IPS-18a (cell line): ENCODE results near the gene HPD.

Experiments
- H3K27ac ChIP-seq: one replicate; pipeline ENCODE4 v1.5.1; 2013; ENCODE audit warnings: low read length
- H3K27me3 ChIP-seq: one replicate; pipeline ENCODE4 v1.6.1; 2013; ENCODE audit warnings: mild to moderate bottlenecking, low read length; ENCODE audit not compliant: control insufficient read depth, insufficient read depth
- H3K36me3 ChIP-seq: one replicate; pipeline ENCODE4 v1.6.1; 2013; ENCODE audit warnings: low read depth, low read length; ENCODE audit not compliant: control insufficient read depth
- H3K4me1 ChIP-seq: one replicate; pipeline ENCODE4 v1.6.1; 2013; ENCODE audit warnings: low read depth, low read length; ENCODE audit not compliant: control insufficient read depth
- H3K4me3 ChIP-seq: one replicate; pipeline ENCODE4 v1.5.1; 2013; ENCODE audit warnings: low read length
- H3K9ac ChIP-seq: one replicate; pipeline ENCODE4 v1.6.1; 2013; ENCODE audit warnings: mild to moderate bottlenecking, low read length, moderate library complexity
- H3K9me3 ChIP-seq: one replicate; pipeline ENCODE4 v1.6.1; 2013; ENCODE audit warnings: low read depth, low read length; ENCODE audit not compliant: control insufficient read depth

HPD gene

DNA sequence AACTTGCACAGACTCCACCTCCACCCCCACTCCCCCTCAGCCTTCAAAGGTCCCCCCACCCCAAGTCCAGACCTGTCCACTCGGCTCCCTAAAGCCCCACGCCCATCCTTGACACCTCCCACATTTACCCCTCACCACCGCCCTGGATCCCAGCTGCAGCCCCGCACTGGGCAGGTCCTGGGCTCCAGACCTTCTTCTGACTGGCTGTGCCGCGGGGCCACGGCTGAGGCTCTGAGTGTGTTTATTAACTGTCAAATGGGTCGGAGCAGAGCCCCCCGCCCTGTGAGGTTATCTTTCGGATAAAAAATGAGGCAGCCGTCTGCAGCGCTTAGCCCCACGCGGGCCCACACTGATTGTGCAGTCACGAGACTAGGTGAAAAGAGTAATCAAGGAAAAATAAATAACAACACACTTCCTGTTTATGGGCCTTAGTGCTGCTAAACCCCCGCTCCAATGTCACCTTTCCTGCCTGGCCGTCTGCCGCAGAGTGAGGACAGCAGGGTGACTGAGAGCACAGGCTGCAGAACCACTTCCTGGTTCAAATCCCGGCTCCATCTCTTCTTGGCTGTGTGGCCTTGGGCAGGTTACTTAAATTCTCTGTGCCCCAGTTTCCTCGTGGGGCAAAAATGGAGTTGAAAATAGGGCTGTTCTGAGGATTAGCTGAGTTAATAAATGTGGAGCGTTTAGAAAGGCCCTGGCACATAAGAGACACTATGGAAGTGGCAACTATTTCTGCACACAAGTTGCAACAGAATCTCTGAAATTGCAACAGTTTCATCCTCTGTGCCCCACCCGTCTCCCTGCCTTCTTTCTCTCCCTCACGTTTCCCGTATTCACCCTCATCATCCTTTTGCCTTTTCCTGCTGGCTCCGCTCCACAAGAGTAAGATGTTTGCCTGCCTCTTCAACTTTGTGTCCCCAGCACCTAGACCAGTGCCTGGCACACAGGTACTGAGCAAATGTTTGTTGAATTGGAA lies 45.5 kb downstream of the HPD start:
- H3K9me3 ChIP-seq, result no peaks in the 10 kb centered on the region
- no peaks in the 10 kb centered on the region for H3K27me3 ChIP-seq
- no peak overlapping the region for H3K27ac ChIP-seq
- peaks cover 23% of the 10 kb centered on the region for H3K36me3 ChIP-seq
- H3K4me3 ChIP-seq, result peak overlapping the region; percentile 94
- H3K9ac ChIP-seq, result no peak overlapping the region
- peaks cover 8% of the 10 kb centered on the region for H3K4me1 ChIP-seq

- Histone ChIP-seq H3K9ac (peak overlapping the region; percentile 68), H3K36me3 (peaks cover 25% of the 10 kb centered on the region), H3K4me3 (peak overlapping the region; percentile 94), H3K9me3 (no peaks in the 10 kb centered on the region), H3K27me3 (no peaks in the 10 kb centered on the region), H3K27ac (peak overlapping the region; percentile 56), H3K4me1 (peaks cover 8% of the 10 kb centered on the region)
These were observed 46.3 kb downstream of the HPD start for GRCh38 chr12:121812320-121812871.

DNA sequence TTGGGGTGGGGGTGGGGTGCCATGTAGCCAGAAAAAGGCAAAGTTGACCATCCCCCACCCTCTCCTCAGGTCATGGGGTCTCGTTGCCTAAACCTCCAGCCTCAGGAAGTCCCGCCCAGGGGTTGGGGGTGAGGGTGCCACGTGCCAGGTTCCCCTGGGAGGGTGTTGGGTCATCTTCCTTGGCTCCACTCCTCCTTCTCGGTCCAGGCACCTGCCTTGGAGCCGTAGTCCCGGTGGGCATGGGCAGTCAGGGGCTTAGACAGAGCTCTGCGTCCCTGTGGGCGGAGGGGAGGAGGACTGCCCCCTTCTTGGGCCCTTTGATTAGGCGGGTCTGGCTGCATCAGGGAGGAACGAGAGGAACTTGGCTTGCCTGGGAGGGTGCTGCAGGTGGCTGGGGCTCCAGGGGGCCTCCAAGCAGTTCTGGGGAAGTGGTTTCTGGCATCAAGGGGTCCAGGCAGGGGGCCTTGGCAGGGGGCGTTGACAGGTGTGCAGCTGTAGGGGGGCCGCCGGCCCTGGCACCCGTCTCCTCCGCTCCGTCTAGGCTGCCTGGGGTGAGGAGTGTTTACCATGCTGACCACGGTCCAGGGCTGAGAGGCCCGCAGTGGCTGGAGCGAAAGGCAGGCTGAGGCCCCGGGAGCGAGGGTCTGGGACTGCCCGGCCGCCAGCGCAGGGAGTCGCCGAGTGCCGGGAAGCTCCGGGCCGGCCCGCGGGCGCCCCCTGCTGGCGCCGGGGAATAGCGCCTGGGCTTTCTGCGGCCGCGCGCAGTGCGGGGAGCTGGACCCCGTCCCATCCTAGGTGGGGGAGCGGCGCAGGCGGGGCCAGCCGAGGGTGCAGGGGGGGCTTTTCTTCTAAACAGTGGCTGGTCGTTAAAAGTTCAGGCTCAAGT lies 47.0 kb downstream of the HPD start:
- Histone ChIP-seq H3K4me3 (peak overlapping the region; percentile 94), H3K4me1 (peaks cover 9% of the 10 kb centered on the region), H3K9me3 (no peaks in the 10 kb centered on the region), H3K27ac (peak overlapping the region; percentile 56), H3K27me3 (no peaks in the 10 kb centered on the region), H3K36me3 (peaks cover 23% of the 10 kb centered on the region), H3K9ac (peak overlapping the region; percentile 68)

- no peak overlapping the region for H3K27ac ChIP-seq
- peaks cover 16% of the 10 kb centered on the region for H3K4me1 ChIP-seq
- peak overlapping the region; percentile 41 for H3K9ac ChIP-seq
- no peaks in the 10 kb centered on the region for H3K9me3 ChIP-seq
- H3K4me3 ChIP-seq, result peak overlapping the region; percentile 94
- H3K27me3 ChIP-seq, result no peaks in the 10 kb centered on the region
- H3K36me3 ChIP-seq, result peaks cover 19% of the 10 kb centered on the region
These were observed 47.7 kb downstream of the HPD start for GRCh38 chr12:121810833-121811433.

GRCh38 chr12:121810234-121810817 lies 48.3 kb downstream of the HPD start:
- H3K4me1 ChIP-seq, result peaks cover 20% of the 10 kb centered on the region
- no peak overlapping the region for H3K4me3 ChIP-seq
- no peak overlapping the region for H3K9ac ChIP-seq
- no peak overlapping the region for H3K27ac ChIP-seq
- peaks cover 19% of the 10 kb centered on the region for H3K36me3 ChIP-seq
- no peaks in the 10 kb centered on the region for H3K27me3 ChIP-seq
- H3K9me3 ChIP-seq, result no peaks in the 10 kb centered on the region

DNA sequence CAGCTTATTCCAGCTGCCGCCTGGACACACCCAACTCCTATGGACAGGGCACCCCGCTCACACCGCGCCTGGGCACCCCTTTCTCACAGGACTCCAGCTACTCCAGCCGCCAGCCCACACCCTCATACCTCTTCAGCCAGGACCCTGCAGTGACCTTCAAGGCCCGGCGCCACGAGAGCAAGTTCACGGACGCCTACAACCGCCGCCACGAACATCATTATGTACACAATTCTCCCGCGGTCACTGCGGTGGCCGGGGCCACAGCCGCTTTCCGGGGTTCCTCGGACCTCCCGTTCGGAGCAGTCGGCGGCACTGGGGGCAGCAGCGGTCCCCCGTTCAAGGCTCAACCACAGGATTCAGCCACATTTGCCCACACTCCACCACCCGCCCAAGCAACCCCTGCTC lies 48.9 kb downstream of the HPD start:
- Histone ChIP-seq H3K36me3 (peaks cover 19% of the 10 kb centered on the region), H3K4me1 (peaks cover 20% of the 10 kb centered on the region)

DNA sequence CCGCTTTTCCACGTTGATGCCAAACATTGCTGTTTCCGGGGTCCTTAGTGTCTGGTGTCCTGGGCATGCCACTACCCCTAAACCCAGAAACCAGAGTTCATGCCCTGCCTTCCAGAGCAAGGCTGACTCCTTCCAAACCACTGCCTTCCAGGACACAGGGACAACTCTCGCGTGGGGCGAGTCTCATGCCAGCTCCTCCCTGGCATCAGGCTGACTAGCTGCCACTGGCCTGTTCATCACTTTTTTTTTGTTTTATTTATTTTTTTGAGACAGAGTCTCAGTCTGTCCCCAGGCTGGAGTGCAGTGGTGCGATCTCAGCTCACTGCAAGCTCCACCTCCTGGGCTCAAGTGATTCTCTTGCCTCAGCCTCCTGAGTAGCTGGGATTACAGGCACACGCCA lies 50.0 kb downstream of the HPD start:
- H3K4me1 ChIP-seq, result peaks cover 20% of the 10 kb centered on the region
- H3K36me3 ChIP-seq, result peaks cover 19% of the 10 kb centered on the region
- no peak overlapping the region for H3K4me3 ChIP-seq
- no peaks in the 10 kb centered on the region for H3K9me3 ChIP-seq
- no peaks in the 10 kb centered on the region for H3K27me3 ChIP-seq
- H3K27ac ChIP-seq, result no peak overlapping the region
- no peak overlapping the region for H3K9ac ChIP-seq

More for the DNA sequence above, 48.9 kb downstream of the HPD start:
- Histone ChIP-seq H3K9me3 (no peaks in the 10 kb centered on the region), H3K9ac (no peak overlapping the region), H3K27ac (no peak overlapping the region), H3K27me3 (no peaks in the 10 kb centered on the region), H3K4me3 (no peak overlapping the region)

DNA sequence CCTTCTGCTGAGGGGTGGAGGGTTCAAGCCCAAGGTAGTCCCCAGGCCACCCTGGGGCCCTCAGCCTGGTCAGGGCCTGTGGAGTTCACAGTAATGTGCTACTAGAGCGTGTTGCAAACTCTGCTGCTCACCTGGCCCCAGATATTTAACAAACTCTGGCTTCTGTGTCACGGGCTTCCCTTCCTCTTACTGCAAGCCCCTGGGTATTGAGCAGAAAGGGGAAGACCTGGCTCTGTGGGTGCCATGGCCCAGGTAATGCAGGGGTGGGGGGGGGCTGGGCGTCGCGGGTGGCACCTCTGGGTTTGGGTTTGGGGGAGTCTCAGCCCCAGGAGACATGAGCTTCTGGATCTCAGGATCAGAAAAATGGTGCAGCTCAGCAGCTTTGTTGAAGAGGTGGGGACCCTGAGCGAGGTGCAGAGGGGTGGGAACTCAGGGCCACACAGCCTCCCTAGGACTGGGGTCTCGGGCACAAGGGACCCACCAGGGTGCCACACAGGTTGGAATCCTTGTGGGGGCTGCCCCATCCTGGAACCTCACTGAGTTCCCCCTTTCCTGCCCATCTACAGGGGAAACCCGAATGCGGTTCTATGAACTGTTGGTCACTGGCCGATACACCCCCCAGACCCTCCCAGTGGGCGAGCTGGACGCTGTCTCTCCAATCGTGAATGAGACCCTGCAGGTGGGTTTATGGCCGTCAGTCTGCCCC lies 50.9 kb downstream of the HPD start:
- Histone ChIP-seq H3K27ac (no peak overlapping the region), H3K36me3 (peaks cover 19% of the 10 kb centered on the region), H3K27me3 (no peaks in the 10 kb centered on the region), H3K4me1 (peaks cover 19% of the 10 kb centered on the region), H3K9ac (no peak overlapping the region), H3K9me3 (no peaks in the 10 kb centered on the region), H3K4me3 (no peak overlapping the region)

GRCh38 chr12:121806546-121807423 lies 51.9 kb downstream of the HPD start:
- Histone ChIP-seq H3K4me3 (peak overlapping the region; percentile 31), H3K4me1 (peaks cover 17% of the 10 kb centered on the region), H3K27me3 (no peaks in the 10 kb centered on the region), H3K9me3 (no peaks in the 10 kb centered on the region), H3K36me3 (peaks cover 19% of the 10 kb centered on the region), H3K9ac (no peak overlapping the region), H3K27ac (no peak overlapping the region)
